ENCODE measurements around the gene CHGA. TPM values are rescaled to one million over a fixed set of nuclear protein-coding genes. Genes with fewer than 3 reads are reported as not detected.

The CHGA gene
- total RNA-seq: under 1 TPM in 1 of 3 donors, not detected in 2; 0.18 TPM

GRCh38 chr14:92922883-92923743 is at the start of gene CHGA:
TSS of gene CHGA (plus strand) at chr14:92923150. CDS start at chr14:92923360, 210 bp downstream.
- Mint-ChIP-seq H3K9me3 (no peaks in the 10 kb centered on the region), H3K27me3 (ENCODE audit: low read depth) (peaks cover 49% of the 10 kb centered on the region), H3K4me1 (ENCODE audit: low read depth) (peaks cover 3% of the 10 kb centered on the region), H3K4me3 (no peak within 1 kb of the TSS), H3K36me3 (ENCODE audit: insufficient read depth) (no peaks in the 10 kb centered on the region)
- peak; percentile 14 for DNase-seq
- ATAC-seq: peak; percentile 46 to 72

- Mint-ChIP-seq H3K4me3 (no peak overlapping the region), H3K27me3 (ENCODE audit: low read depth) (peaks cover 12% of the 10 kb centered on the region)
- no peak for ATAC-seq
These were observed 47.8 kb upstream of the CHGA start for GRCh38 chr14:92874962-92875661.

GRCh38 chr14:92877757-92878431 is 45.1 kb upstream of the CHGA start:
- no peaks in the 10 kb centered on the region for H3K9me3 Mint-ChIP-seq
- ATAC-seq (no peak), DNase-seq (no peak)
- no peaks in the 10 kb centered on the region for H3K4me1 Mint-ChIP-seq (ENCODE audit: low read depth)
- no peak overlapping the region for H3K4me3 Mint-ChIP-seq
- H3K36me3 Mint-ChIP-seq (ENCODE audit: insufficient read depth): no peaks in the 10 kb centered on the region
- H3K27me3 Mint-ChIP-seq (ENCODE audit: low read depth): peaks cover 23% of the 10 kb centered on the region

More at GRCh38 chr14:92874962-92875661, 47.8 kb upstream of the CHGA start:
- H3K4me1 Mint-ChIP-seq (ENCODE audit: low read depth): no peaks in the 10 kb centered on the region
- no peaks in the 10 kb centered on the region for H3K36me3 Mint-ChIP-seq (ENCODE audit: insufficient read depth)
- no peak for DNase-seq
- H3K9me3 Mint-ChIP-seq: no peaks in the 10 kb centered on the region

- ATAC-seq (no peak), DNase-seq (no peak)
- Mint-ChIP-seq H3K27me3 (ENCODE audit: low read depth) (peaks cover 27% of the 10 kb centered on the region), H3K36me3 (ENCODE audit: insufficient read depth) (no peaks in the 10 kb centered on the region), H3K9me3 (no peaks in the 10 kb centered on the region), H3K4me3 (no peak overlapping the region), H3K4me1 (ENCODE audit: low read depth) (no peaks in the 10 kb centered on the region)
These were observed 42.6 kb upstream of the CHGA start for GRCh38 chr14:92880351-92880750.

DNA sequence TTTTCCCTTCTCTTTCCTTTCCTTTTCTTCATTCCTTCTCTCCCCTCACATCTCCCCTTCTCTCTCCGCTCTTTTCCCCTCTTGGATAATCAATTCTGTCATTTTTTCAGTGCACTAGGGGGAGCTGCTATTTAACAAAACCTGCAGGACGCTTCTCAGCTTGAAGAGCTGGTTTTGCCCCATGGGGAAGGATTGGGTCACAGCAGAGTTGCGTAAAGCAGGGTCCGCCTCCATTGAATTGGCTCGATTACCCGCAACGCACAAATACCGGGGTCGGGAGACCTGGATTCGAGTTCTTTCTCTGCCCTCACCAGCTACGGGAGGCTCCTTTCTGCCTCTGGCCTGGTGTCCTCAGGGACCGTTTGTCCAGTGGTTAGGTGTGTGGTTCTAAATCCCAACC is 42.1 kb upstream of the CHGA start:
- ATAC-seq: no peak
- Mint-ChIP-seq H3K27me3 (ENCODE audit: low read depth) (peaks cover 28% of the 10 kb centered on the region), H3K4me3 (no peak overlapping the region), H3K4me1 (ENCODE audit: low read depth) (peaks cover 2% of the 10 kb centered on the region), H3K9me3 (no peaks in the 10 kb centered on the region), H3K36me3 (ENCODE audit: insufficient read depth) (no peaks in the 10 kb centered on the region)
- no peak for DNase-seq

DNA sequence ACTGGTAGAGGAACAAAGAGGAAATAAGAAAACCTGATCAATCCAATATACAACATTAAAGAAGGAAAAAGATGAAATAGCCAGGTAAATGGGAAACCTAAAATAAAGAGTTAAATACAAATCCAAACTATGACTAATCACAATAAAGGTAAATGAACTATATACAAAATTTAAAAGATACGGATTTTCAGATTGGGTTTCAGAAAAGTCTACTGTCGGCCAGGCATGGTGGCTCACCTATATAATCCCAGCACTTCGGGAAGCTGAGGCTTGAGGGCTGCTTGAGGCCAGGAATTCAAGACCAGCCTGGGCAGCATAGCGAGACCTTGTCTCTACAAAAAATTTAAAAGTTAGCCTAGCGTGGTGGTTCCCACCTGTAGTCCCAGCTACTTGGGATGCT is 39.9 kb upstream of the CHGA start:
- Mint-ChIP-seq H3K27me3 (ENCODE audit: low read depth) (peaks cover 23% of the 10 kb centered on the region), H3K4me3 (no peak overlapping the region), H3K4me1 (ENCODE audit: low read depth) (peaks cover 2% of the 10 kb centered on the region), H3K9me3 (no peaks in the 10 kb centered on the region), H3K36me3 (ENCODE audit: insufficient read depth) (no peaks in the 10 kb centered on the region)
- ATAC-seq (no peak), DNase-seq (no peak)

- no peak for ATAC-seq
- H3K27me3 Mint-ChIP-seq (ENCODE audit: low read depth): peaks cover 23% of the 10 kb centered on the region
- no peaks in the 10 kb centered on the region for H3K9me3 Mint-ChIP-seq
- H3K4me3 Mint-ChIP-seq: no peak overlapping the region
- no peaks in the 10 kb centered on the region for H3K36me3 Mint-ChIP-seq (ENCODE audit: insufficient read depth)
- DNase-seq: no peak
- H3K4me1 Mint-ChIP-seq (ENCODE audit: low read depth): peaks cover 2% of the 10 kb centered on the region
These were observed 38.5 kb upstream of the CHGA start for GRCh38 chr14:92884410-92884809.

GRCh38 chr14:92885279-92886061 is 37.5 kb upstream of the CHGA start:
- no peak for DNase-seq
- H3K4me1 Mint-ChIP-seq (ENCODE audit: low read depth): peaks cover 2% of the 10 kb centered on the region
- no peaks in the 10 kb centered on the region for H3K9me3 Mint-ChIP-seq
- peaks cover 21% of the 10 kb centered on the region for H3K27me3 Mint-ChIP-seq (ENCODE audit: low read depth)
- no peak overlapping the region for H3K4me3 Mint-ChIP-seq
- ATAC-seq: no peak
- H3K36me3 Mint-ChIP-seq (ENCODE audit: insufficient read depth): no peaks in the 10 kb centered on the region

DNA sequence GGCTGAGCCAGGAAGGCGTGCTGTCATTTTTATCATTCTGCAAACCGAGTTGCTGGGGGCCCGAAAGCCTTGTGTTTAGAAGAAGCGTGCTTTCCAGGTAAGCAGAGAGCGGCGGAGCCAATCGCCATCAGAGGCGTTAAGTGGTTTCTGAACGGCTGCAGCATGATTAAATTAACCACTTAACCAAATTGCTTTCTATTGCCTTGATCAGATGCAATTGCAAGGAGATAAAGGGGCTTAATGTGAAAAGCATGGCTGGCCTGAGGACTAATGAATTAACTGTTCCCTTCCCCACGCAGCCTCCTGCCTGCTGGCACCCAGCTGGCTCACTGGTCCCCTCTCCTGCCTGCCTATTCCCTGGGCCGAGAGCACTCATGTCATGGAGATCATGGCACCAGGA is 36.6 kb upstream of the CHGA start:
- DNase-seq (no peak), ATAC-seq (no peak)
- H3K27me3 Mint-ChIP-seq (ENCODE audit: low read depth): peaks cover 17% of the 10 kb centered on the region
- no peak overlapping the region for H3K4me3 Mint-ChIP-seq
- no peaks in the 10 kb centered on the region for H3K9me3 Mint-ChIP-seq
- H3K4me1 Mint-ChIP-seq (ENCODE audit: low read depth): peaks cover 7% of the 10 kb centered on the region
- no peaks in the 10 kb centered on the region for H3K36me3 Mint-ChIP-seq (ENCODE audit: insufficient read depth)

GRCh38 chr14:92887157-92887556 is 35.8 kb upstream of the CHGA start:
- DNase-seq (no peak), ATAC-seq (no peak)
- Mint-ChIP-seq H3K36me3 (ENCODE audit: insufficient read depth) (no peaks in the 10 kb centered on the region), H3K4me1 (ENCODE audit: low read depth) (peaks cover 7% of the 10 kb centered on the region), H3K4me3 (no peak overlapping the region), H3K9me3 (no peaks in the 10 kb centered on the region), H3K27me3 (ENCODE audit: low read depth) (peaks cover 12% of the 10 kb centered on the region)

DNA sequence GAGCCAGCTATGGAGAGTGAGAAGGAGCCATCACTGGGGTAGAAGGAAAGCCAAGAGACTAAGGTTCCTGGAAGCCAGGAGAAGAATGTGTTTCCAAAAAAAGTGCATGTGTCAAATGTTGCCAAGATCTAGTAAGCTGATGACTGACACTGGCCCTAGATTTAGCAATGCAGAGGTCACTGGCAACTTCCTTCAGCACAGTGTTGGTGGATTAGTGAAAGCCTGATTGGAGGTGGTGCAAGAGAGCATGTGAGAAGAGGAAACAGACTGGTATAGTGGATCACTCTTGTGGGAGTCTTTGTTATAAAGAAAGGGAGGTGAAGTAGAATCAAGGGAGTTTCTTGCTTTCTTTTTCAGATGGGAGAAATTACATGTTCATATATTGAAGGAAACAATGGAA is 34.1 kb upstream of the CHGA start:
- ATAC-seq (no peak), DNase-seq (no peak)
- no peak overlapping the region for H3K4me3 Mint-ChIP-seq
- H3K9me3 Mint-ChIP-seq: peaks cover 14% of the 10 kb centered on the region
- peaks cover 15% of the 10 kb centered on the region for H3K27me3 Mint-ChIP-seq (ENCODE audit: low read depth)
- peaks cover 11% of the 10 kb centered on the region for H3K4me1 Mint-ChIP-seq (ENCODE audit: low read depth)
- H3K36me3 Mint-ChIP-seq (ENCODE audit: insufficient read depth): no peaks in the 10 kb centered on the region

DNA sequence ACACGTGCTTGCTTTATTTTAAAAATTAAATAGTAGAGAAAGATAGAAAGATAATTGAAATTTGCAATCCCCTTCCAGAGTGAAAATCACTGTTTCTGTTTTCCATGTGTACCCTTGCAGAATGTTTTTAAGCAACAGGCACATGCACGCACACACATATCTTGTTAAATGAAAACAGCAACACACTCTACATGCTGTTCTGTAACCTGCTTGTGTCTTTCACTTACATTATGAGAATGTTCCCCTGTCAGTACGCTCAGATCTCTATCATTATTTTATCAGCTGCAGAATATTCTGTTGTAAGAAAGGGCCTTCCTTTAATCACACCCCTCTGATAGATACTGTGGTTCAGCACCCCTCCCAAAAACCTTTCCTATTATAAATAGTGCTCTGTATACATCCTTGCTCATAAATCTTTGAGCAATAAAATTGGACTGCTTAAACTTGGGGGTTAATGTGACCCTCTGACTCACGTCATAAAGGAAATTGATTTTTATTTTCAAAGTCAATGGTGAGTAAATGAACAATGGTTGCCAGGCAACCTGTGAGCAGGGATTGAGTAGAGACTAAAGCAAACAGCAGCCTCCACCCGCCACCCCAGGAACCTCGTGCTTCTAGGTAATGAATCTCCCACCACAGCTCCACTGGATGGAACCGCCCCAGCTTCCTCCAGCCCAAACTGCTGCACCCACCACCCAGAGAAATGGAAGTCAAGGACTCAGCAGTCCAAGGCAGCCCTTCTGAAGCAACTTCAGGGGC is 31.9 kb upstream of the CHGA start:
- no peak for DNase-seq
- H3K4me3 Mint-ChIP-seq: no peak overlapping the region
- H3K4me1 Mint-ChIP-seq (ENCODE audit: low read depth): peaks cover 8% of the 10 kb centered on the region
- H3K36me3 Mint-ChIP-seq (ENCODE audit: insufficient read depth): no peaks in the 10 kb centered on the region
- ATAC-seq: no peak
- H3K27me3 Mint-ChIP-seq (ENCODE audit: low read depth): peaks cover 9% of the 10 kb centered on the region
- peaks cover 22% of the 10 kb centered on the region for H3K9me3 Mint-ChIP-seq

DNA sequence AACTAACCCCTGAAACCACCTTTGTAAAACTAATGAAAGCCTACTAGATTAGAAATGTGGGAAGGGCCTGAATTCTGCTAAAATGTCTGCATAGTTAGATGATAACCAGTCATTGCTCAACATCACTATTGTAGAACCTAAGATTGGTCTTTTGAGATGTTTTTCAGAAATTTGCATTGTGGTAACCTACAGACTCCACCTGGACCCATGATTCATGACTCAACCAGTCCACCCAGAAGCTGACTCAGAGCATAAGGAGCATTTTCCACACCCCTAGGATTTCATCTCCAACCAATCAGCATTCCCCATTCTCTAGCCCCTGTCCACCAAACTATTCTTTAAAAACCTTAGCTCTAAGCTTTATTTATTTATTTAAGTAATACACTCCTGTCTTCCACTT is 30.4 kb upstream of the CHGA start:
- Mint-ChIP-seq H3K4me1 (ENCODE audit: low read depth) (peaks cover 8% of the 10 kb centered on the region), H3K36me3 (ENCODE audit: insufficient read depth) (no peaks in the 10 kb centered on the region), H3K9me3 (peaks cover 22% of the 10 kb centered on the region), H3K27me3 (ENCODE audit: low read depth) (peaks cover 10% of the 10 kb centered on the region), H3K4me3 (no peak overlapping the region)
- ATAC-seq (peak; percentile 66 to 76), DNase-seq (no peak)
